Esophagus squamous epithelium (tissue), 4 donors: Measurements from ENCODE around the gene OR2T3.

Source experiments
- POLR2A ChIP-seq, 4 donors: fragments of 450-650 bp; IDR thresholded peaks; one replicate each; pipeline ENCODE4 v1.6.1; 2017; ENCODE audit warnings: antibody characterized with exemption in 4 of 4, mild to moderate bottlenecking in 4 of 4, moderate library complexity in 3 of 4
- TF ChIP-seq, protein P1 (sequence below), 6 experiments: fragments of 450-650 bp in 4 of 6; fragments of 200-600 bp in 2 of 6; sonication (generic) in 2 of 6; IDR thresholded peaks; one replicate each; pipeline ENCODE4 v1.5.1; 2016 to 2019; ENCODE audit warnings: antibody characterized with exemption in 6 of 6, mild to moderate bottlenecking in 4 of 6, moderate library complexity in 4 of 6

DNA sequence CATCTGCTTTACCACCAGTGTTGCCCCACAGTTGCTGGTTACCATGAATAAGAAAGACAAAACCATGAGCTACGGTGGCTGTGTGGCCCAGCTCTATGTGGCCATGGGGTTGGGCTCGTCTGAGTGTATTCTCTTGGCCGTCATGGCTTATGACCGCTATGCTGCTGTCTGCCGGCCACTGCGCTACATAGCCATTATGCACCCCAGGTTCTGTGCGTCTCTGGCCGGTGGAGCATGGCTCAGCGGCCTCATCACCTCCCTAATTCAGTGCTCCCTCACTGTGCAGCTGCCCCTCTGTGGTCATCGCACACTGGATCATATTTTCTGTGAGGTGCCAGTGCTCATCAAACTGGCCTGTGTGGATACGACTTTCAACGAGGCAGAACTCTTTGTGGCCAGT lies 48.7 kb downstream of the OR2T3 start:
- TF ChIP-seq, protein P1, sequence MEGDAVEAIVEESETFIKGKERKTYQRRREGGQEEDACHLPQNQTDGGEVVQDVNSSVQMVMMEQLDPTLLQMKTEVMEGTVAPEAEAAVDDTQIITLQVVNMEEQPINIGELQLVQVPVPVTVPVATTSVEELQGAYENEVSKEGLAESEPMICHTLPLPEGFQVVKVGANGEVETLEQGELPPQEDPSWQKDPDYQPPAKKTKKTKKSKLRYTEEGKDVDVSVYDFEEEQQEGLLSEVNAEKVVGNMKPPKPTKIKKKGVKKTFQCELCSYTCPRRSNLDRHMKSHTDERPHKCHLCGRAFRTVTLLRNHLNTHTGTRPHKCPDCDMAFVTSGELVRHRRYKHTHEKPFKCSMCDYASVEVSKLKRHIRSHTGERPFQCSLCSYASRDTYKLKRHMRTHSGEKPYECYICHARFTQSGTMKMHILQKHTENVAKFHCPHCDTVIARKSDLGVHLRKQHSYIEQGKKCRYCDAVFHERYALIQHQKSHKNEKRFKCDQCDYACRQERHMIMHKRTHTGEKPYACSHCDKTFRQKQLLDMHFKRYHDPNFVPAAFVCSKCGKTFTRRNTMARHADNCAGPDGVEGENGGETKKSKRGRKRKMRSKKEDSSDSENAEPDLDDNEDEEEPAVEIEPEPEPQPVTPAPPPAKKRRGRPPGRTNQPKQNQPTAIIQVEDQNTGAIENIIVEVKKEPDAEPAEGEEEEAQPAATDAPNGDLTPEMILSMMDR (IDR thresholded peaks at IDR 0.05) = no peak
- TF ChIP-seq POLR2A (IDR thresholded peaks at IDR 0.05) = no peak
